CD14-positive monocyte (primary cell): ENCODE measurements around the gene ESRP2. TPM values are rescaled to one million over a fixed set of nuclear protein-coding genes. Genes with fewer than 3 reads are reported as not detected.
A peak's percentile ranks its signal among the peaks of the same experiment; 100 is the strongest.

Experiments used
- DNase-seq, 3 donors: peaks; one replicate each; pipeline ENCODE4 v3.0.0-alpha.2; 2011 to 2022
- H2AFZ ChIP-seq: 2 replicates; pipeline ENCODE4 v1.6.0; 2012; ENCODE audit warnings: mild to moderate bottlenecking, low read depth, low read length, inconsistent platforms; ENCODE audit not compliant: insufficient read depth, poor library complexity, severe bottlenecking
- H3K27ac ChIP-seq, 2 donors: 1 replicate in 1 of 2; 2 replicates in 1 of 2; pipeline ENCODE4 v1.5.1; 2012 to 2013; ENCODE audit warnings: low read length in 2 of 2, control low read depth in 1 of 2, inconsistent platforms in 1 of 2, low read depth in 1 of 2, mild to moderate bottlenecking in 1 of 2
- H3K27me3 ChIP-seq, 2 donors: one replicate each; pipeline versions ENCODE4 v1.6.0 to v1.6.1; 2011 to 2013; ENCODE audit warnings: low read length in 2 of 2; ENCODE audit not compliant: control insufficient read depth in 2 of 2, insufficient read depth in 2 of 2
- H3K36me3 ChIP-seq, 2 donors: replicated peaks in 1 of 2; 1 replicate in 1 of 2; 2 replicates in 1 of 2; pipeline versions ENCODE4 v1.5.1 to v1.6.1; 2012 to 2013; ENCODE audit warnings: low read length in 2 of 2, control low read depth in 1 of 2, inconsistent platforms in 1 of 2, mild to moderate bottlenecking in 1 of 2; ENCODE audit not compliant: insufficient read depth in 2 of 2, control insufficient read depth in 1 of 2
- H3K4me1 ChIP-seq, 2 donors: 1 replicate in 1 of 2; 2 replicates in 1 of 2; pipeline versions ENCODE4 v1.5.1 to v1.6.1; 2012 to 2013; ENCODE audit warnings: low read length in 2 of 2, control low read depth in 1 of 2, inconsistent platforms in 1 of 2, mild to moderate bottlenecking in 1 of 2, moderate library complexity in 1 of 2; ENCODE audit not compliant: insufficient read depth in 2 of 2, control insufficient read depth in 1 of 2
- H3K4me2 ChIP-seq: replicated peaks from 2 replicates; pipeline ENCODE3; 2012; ENCODE audit warnings: low read length, moderate library complexity, mild to moderate bottlenecking; ENCODE audit not compliant: poor library complexity, severe bottlenecking; ENCODE audit errors: extremely low read depth
- H3K4me3 ChIP-seq, 3 experiments: fragments of 200-600 bp in 1 of 3; sonication (generic) in 1 of 3; replicated peaks in 1 of 3; 1 replicate in 2 of 3; 2 replicates in 1 of 3; pipeline ENCODE4 v1.5.1; 2011 to 2013; ENCODE audit warnings: low read length in 3 of 3, mild to moderate bottlenecking in 3 of 3, control low read depth in 2 of 3, low read depth in 2 of 3, inconsistent platforms in 1 of 3, moderate library complexity in 1 of 3
- H3K79me2 ChIP-seq: 2 replicates; pipeline ENCODE4 v1.6.0; 2012; ENCODE audit warnings: mild to moderate bottlenecking, control low read depth, inconsistent platforms, low read length, moderate library complexity; ENCODE audit not compliant: insufficient read depth
- H3K9ac ChIP-seq: 2 replicates; pipeline ENCODE4 v1.6.0; 2017; ENCODE audit warnings: low read length, mild to moderate bottlenecking; ENCODE audit not compliant: insufficient read depth, poor library complexity, severe bottlenecking
- H3K9me3 ChIP-seq, 2 donors: replicated peaks in 1 of 2; 1 replicate in 1 of 2; 2 replicates in 1 of 2; pipeline versions ENCODE4 v1.5.1 to v1.6.1; 2012 to 2013; ENCODE audit warnings: low read length in 2 of 2, control low read depth in 1 of 2; ENCODE audit not compliant: control insufficient read depth in 1 of 2, insufficient read depth in 1 of 2
- H4K20me1 ChIP-seq: 2 replicates; pipeline ENCODE4 v1.6.0; 2012; ENCODE audit warnings: mild to moderate bottlenecking, low read length, control low read depth, moderate library complexity; ENCODE audit not compliant: insufficient read depth
- H3K27ac Mint-ChIP-seq, 7 donors: one replicate each; pipeline ENCODE4 v1.8.0; 2020; ENCODE audit warnings: mild to moderate bottlenecking in 7 of 7, mixed read lengths in 7 of 7, moderate library complexity in 6 of 7, inconsistent platforms in 2 of 7
- H3K27me3 Mint-ChIP-seq, 3 donors: one replicate each; pipeline ENCODE4 v1.8.0; 2021 to 2022; ENCODE audit warnings: low read depth in 3 of 3, mild to moderate bottlenecking in 3 of 3, mixed read lengths in 3 of 3, moderate library complexity in 3 of 3, inconsistent platforms in 1 of 3
- H3K36me3 Mint-ChIP-seq, 2 donors: one replicate each; pipeline ENCODE4 v1.8.0; 2020; ENCODE audit warnings: mixed read lengths in 2 of 2, inconsistent platforms in 1 of 2, mild to moderate bottlenecking in 1 of 2
- H3K4me1 Mint-ChIP-seq: one replicate; pipeline ENCODE4 v1.8.0; 2020; ENCODE audit warnings: mild to moderate bottlenecking, mixed read lengths
- H3K4me3 Mint-ChIP-seq, 2 donors: one replicate each; pipeline ENCODE4 v1.8.0; 2020; ENCODE audit warnings: mild to moderate bottlenecking in 2 of 2, mixed read lengths in 2 of 2, moderate library complexity in 1 of 2
- H3K9me3 Mint-ChIP-seq, 7 donors: one replicate each; pipeline ENCODE4 v1.8.0; 2020 to 2022; ENCODE audit warnings: mixed read lengths in 7 of 7, mild to moderate bottlenecking in 6 of 7, moderate library complexity in 6 of 7, inconsistent platforms in 2 of 7
- WGBS: methylation state at CpG from one replicate; pipeline ENCODE4 v1.1.5; 2013; ENCODE audit warnings: missing lambda C conversion rate; ENCODE audit not compliant: insufficient coverage; 5-methylcytosine and 5-hydroxymethylcytosine counted together
- intact Hi-C, 2 donors: fragments of 100-400 bp; cut with micrococcal nuclease; formaldehyde crosslinking; loops; one replicate each; pipeline versions ENCODE4 v1.15.0 to v1.15.1; 2023
- polyA plus RNA-seq, 3 donors: library from polyadenylated mRNA; depleted of rRNA in 1 of 3; unstranded in 2 of 3; stranded (reverse) in 1 of 3; fragments of 300-500 nt in 2 of 3; fragments of >200 nt in 1 of 3; fragmentation: Illumina TruSeq in 2 of 3; gene quantifications; 1 replicate in 2 of 3; 2 replicates in 1 of 3; pipeline ENCODE4 v1.2.3, GENCODE V29; 2012 to 2021
- TF ChIP-seq, protein P1 (sequence below): fragments of 200-600 bp; IDR thresholded peaks from one replicate; pipeline ENCODE4 v1.8.0; 2022; ENCODE audit warnings: antibody characterized with exemption, mild to moderate bottlenecking

Gene ESRP2
- polyA plus RNA-seq, 3 donors = not detected

DNA sequence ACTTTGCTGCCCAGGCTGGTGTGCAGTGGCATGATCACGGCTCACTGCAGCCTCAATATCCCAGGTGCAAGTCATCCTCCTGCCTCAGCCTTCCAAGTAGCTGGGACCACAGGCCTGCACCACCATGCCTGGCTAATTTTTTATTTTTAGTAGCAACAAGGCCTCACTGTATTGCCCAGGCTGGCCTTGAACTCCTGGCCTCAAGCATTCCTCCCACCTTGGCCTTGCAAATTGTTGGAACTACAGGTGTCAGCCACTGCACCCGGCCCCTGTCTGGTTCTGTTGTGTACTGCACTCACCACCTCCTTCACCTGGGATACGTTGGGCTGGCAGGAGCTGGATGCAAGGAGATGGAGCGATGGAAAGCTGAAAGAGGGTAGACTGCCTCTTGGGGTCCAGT, 17.8 kb upstream of the ESRP2 start:
- Mint-ChIP-seq H3K4me1 (peaks cover 29% of the 10 kb centered on the region), H3K9me3 (peaks cover 0 to 2% (median 0%) of the 10 kb centered on the region in 7 donors), H3K36me3 (peaks cover 69 to 86% of the 10 kb centered on the region in 2 donors), H3K27me3 (peaks cover 0 to 2% (median 0%) of the 10 kb centered on the region in 3 donors), H3K27ac (peak overlapping the region in 1 of 7 donors; percentile 6), H3K4me3 (no peak overlapping the region)
- H2AFZ ChIP-seq = no peak overlapping the region
- H3K36me3 ChIP-seq = peaks cover 55 to 79% of the 10 kb centered on the region in 2 donors
- WGBS = 80% methylated on average over 1 of the region's 4 CpGs
- no peak overlapping the region for H3K4me2 ChIP-seq
- H3K9ac ChIP-seq = no peak overlapping the region
- no peaks in the 10 kb centered on the region for H3K9me3 ChIP-seq
- peaks cover 8% of the 10 kb centered on the region for H4K20me1 ChIP-seq
- DNase-seq = no peak
- no peaks in the 10 kb centered on the region for H3K27me3 ChIP-seq
- TF ChIP-seq, protein P1, sequence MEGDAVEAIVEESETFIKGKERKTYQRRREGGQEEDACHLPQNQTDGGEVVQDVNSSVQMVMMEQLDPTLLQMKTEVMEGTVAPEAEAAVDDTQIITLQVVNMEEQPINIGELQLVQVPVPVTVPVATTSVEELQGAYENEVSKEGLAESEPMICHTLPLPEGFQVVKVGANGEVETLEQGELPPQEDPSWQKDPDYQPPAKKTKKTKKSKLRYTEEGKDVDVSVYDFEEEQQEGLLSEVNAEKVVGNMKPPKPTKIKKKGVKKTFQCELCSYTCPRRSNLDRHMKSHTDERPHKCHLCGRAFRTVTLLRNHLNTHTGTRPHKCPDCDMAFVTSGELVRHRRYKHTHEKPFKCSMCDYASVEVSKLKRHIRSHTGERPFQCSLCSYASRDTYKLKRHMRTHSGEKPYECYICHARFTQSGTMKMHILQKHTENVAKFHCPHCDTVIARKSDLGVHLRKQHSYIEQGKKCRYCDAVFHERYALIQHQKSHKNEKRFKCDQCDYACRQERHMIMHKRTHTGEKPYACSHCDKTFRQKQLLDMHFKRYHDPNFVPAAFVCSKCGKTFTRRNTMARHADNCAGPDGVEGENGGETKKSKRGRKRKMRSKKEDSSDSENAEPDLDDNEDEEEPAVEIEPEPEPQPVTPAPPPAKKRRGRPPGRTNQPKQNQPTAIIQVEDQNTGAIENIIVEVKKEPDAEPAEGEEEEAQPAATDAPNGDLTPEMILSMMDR = no peak
- peaks cover 1% of the 10 kb centered on the region for H3K79me2 ChIP-seq
- no peak overlapping the region for H3K27ac ChIP-seq
- intact Hi-C loops = no loop called here
- peaks cover 22 to 23% of the 10 kb centered on the region in 2 donors for H3K4me1 ChIP-seq
- H3K4me3 ChIP-seq = no peak overlapping the region

DNA sequence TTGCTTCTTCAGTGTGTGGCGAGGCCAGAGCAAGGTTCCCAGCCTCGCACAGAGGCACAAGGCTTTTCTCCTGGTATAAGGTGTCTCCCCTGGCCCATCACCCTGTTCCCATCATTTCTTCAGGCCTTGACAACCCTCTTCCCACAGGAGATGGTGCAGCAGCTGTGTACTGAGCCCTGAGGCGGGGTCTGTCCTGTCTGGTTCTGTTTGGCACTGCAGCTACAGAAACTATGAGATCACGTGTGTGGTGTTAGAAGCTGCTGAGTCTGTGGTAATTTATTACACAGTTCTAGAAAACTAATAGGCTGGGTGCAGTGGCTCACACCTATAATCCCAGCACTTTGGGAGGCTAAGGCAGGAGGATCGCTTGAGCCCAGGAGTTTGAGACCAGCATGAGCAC, 16.5 kb upstream of the ESRP2 start:
- DNase-seq = no peak
- H3K27me3 ChIP-seq = no peaks in the 10 kb centered on the region
- no peaks in the 10 kb centered on the region for H3K9me3 ChIP-seq
- no peak overlapping the region for H3K4me3 ChIP-seq
- peaks cover 8% of the 10 kb centered on the region for H4K20me1 ChIP-seq
- H3K79me2 ChIP-seq = peaks cover 15% of the 10 kb centered on the region
- peaks cover 55 to 77% of the 10 kb centered on the region in 2 donors for H3K36me3 ChIP-seq
- no peak overlapping the region for H3K4me2 ChIP-seq
- no peak overlapping the region for H2AFZ ChIP-seq
- intact Hi-C loops = no loop called here
- Mint-ChIP-seq H3K4me1 (peaks cover 28% of the 10 kb centered on the region), H3K27me3 (peaks cover 0 to 2% (median 0%) of the 10 kb centered on the region in 3 donors), H3K27ac (no peak overlapping the region), H3K36me3 (peaks cover 63 to 90% of the 10 kb centered on the region in 2 donors), H3K9me3 (peaks cover 0 to 2% (median 0%) of the 10 kb centered on the region in 7 donors), H3K4me3 (no peak overlapping the region)
- no peak overlapping the region for H3K27ac ChIP-seq
- WGBS = 100% methylated on average over 2 of the region's 5 CpGs
- TF ChIP-seq, protein P1 = no peak
- no peak overlapping the region for H3K9ac ChIP-seq
- peaks cover 20 to 23% of the 10 kb centered on the region in 2 donors for H3K4me1 ChIP-seq
